Tibial nerve (tissue), 4 donors: ENCODE measurements around the gene XPO1.

Source experiments
- EP300 ChIP-seq, 2 donors: sonication (generic); formaldehyde crosslinking; IDR thresholded peaks; one replicate each; pipeline ENCODE4 v1.6.1; 2017; ENCODE audit warnings: antibody characterized with exemption in 2 of 2, mild to moderate bottlenecking in 1 of 2
- TF ChIP-seq, protein P1 (sequence below), 5 experiments: fragments of 200-600 bp in 3 of 5; fragments of 450-650 bp in 2 of 5; sonication (generic) in 3 of 5; IDR thresholded peaks; one replicate each; pipeline ENCODE4 v1.5.1; 2016 to 2019; ENCODE audit warnings: antibody characterized with exemption in 5 of 5, mild to moderate bottlenecking in 3 of 5, moderate library complexity in 2 of 5

DNA sequence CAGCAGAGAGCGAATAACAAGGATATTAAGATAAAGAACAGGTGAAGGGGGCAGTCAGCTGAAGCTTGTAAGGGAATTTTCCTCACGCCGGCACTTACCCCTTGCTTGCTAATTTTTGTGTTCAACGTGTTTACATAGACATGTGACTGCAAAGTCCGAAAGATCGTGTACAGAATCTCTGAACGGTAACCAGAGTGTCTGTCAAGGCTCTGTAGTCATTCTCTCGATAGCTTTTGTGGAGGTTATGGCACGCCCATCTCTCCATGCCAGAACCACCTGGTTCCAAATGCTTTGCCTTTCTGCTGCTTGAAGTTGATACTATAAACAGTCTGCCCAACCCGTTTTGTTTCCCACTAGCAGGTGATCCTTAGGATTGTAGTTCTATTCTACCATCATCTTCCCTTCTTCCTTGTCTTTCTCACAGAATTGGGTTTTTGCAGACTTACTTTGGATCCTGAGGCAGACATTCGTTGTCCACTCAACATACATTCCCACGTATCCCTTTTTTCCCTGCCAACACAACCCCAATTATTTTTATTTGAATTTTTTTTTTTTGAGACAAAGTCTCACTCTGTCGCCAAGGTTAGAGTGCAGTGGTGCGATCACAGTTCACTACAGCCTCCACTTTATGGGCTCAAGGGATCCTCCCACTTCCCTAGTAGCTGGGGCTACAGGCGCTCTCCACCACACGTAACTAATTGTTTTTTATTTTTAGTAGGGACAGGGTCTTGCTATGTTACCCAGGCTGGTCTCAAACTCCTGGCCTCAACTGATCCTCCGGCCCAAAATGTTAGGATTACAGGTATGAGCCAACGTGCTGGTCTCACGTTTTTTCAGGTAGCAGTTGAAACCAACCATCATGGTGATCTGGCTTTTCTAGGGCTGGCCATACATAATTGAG is 66.0 kb downstream of the XPO1 start:
- TF ChIP-seq, protein P1, sequence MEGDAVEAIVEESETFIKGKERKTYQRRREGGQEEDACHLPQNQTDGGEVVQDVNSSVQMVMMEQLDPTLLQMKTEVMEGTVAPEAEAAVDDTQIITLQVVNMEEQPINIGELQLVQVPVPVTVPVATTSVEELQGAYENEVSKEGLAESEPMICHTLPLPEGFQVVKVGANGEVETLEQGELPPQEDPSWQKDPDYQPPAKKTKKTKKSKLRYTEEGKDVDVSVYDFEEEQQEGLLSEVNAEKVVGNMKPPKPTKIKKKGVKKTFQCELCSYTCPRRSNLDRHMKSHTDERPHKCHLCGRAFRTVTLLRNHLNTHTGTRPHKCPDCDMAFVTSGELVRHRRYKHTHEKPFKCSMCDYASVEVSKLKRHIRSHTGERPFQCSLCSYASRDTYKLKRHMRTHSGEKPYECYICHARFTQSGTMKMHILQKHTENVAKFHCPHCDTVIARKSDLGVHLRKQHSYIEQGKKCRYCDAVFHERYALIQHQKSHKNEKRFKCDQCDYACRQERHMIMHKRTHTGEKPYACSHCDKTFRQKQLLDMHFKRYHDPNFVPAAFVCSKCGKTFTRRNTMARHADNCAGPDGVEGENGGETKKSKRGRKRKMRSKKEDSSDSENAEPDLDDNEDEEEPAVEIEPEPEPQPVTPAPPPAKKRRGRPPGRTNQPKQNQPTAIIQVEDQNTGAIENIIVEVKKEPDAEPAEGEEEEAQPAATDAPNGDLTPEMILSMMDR (IDR thresholded peaks at IDR 0.05): no peak
- TF ChIP-seq EP300 (IDR thresholded peaks at IDR 0.05): no peak
